Activated CD8-positive, alpha-beta memory T cell treated with anti-CD3 and anti-CD28 coated beads for 4 hours (primary cell): Measurements from ENCODE around the gene CCDC138.

ENCODE experiments used
- DNase-seq, 2 donors: peaks; one replicate each; pipeline ENCODE4 v3.0.0-alpha.2; 2020; ENCODE audit warnings: low read depth in 2 of 2

The CCDC138 gene

GRCh38 chr2:108829578-108830310, 43.2 kb downstream of the CCDC138 start:
- no peak for DNase-seq

GRCh38 chr2:108833219-108833618, 46.6 kb downstream of the CCDC138 start:
- DNase-seq: no peak

- DNase-seq: no peak
Measured at GRCh38 chr2:108834620-108835019, 48.0 kb downstream of the CCDC138 start.

- no peak for DNase-seq
Measured at GRCh38 chr2:108835040-108835439, 48.5 kb downstream of the CCDC138 start.

GRCh38 chr2:108837198-108837597, 50.6 kb downstream of the CCDC138 start:
- DNase-seq: no peak

GRCh38 chr2:108841506-108841905, 54.9 kb downstream of the CCDC138 start:
- no peak for DNase-seq

GRCh38 chr2:108845923-108846322, 59.4 kb downstream of the CCDC138 start:
- DNase-seq: no peak

GRCh38 chr2:108847000-108847399, 60.4 kb downstream of the CCDC138 start:
- no peak for DNase-seq

GRCh38 chr2:108852375-108852774, 65.8 kb downstream of the CCDC138 start:
- DNase-seq: no peak

GRCh38 chr2:108853421-108853820, 66.8 kb downstream of the CCDC138 start:
- no peak for DNase-seq

- DNase-seq: no peak
Measured at GRCh38 chr2:108854484-108854883, 67.9 kb downstream of the CCDC138 start.

- DNase-seq: no peak
Measured at GRCh38 chr2:108855194-108855593, 68.6 kb downstream of the CCDC138 start.

GRCh38 chr2:108858894-108859293, 72.3 kb downstream of the CCDC138 start:
- no peak for DNase-seq

GRCh38 chr2:108866041-108866440, 79.5 kb downstream of the CCDC138 start:
- DNase-seq: no peak

GRCh38 chr2:108868911-108869310, 82.3 kb downstream of the CCDC138 start:
- DNase-seq: no peak

- no peak for DNase-seq
Measured at GRCh38 chr2:108869542-108869941, 83.0 kb downstream of the CCDC138 start.

GRCh38 chr2:108870069-108870644, 83.6 kb downstream of the CCDC138 start:
- DNase-seq: no peak

- no peak for DNase-seq
Measured at GRCh38 chr2:108877506-108877905, 90.9 kb downstream of the CCDC138 start.

- DNase-seq: no peak
Measured at GRCh38 chr2:108878276-108878675, 91.7 kb downstream of the CCDC138 start.

GRCh38 chr2:108884619-108885018, 98.0 kb downstream of the CCDC138 start:
- no peak for DNase-seq

GRCh38 chr2:108889907-108890306, 103.3 kb downstream of the CCDC138 start:
- DNase-seq: no peak

GRCh38 chr2:108893277-108893676, 106.7 kb downstream of the CCDC138 start:
- no peak for DNase-seq

- no peak for DNase-seq
Measured at GRCh38 chr2:108894766-108895165, 108.2 kb downstream of the CCDC138 start.

- DNase-seq: no peak
Measured at GRCh38 chr2:108895188-108895587, 108.6 kb downstream of the CCDC138 start.
